Stimulated activated CD8-positive, alpha-beta memory T cell treated with anti-CD3 and anti-CD28 coated beads, Interleukin-7, amount 100 ng/mL, for 4 hours (primary cell): ENCODE results near the gene DALRD3.

Source experiments
- DNase-seq, 2 donors: peaks; one replicate each; pipeline ENCODE4 v3.0.0-alpha.2; 2020; ENCODE audit warnings: low read depth in 2 of 2

Gene DALRD3

GRCh38 chr3:48980295-48980694 is 38.1 kb downstream of the DALRD3 start:
- DNase-seq, result no peak

DNA sequence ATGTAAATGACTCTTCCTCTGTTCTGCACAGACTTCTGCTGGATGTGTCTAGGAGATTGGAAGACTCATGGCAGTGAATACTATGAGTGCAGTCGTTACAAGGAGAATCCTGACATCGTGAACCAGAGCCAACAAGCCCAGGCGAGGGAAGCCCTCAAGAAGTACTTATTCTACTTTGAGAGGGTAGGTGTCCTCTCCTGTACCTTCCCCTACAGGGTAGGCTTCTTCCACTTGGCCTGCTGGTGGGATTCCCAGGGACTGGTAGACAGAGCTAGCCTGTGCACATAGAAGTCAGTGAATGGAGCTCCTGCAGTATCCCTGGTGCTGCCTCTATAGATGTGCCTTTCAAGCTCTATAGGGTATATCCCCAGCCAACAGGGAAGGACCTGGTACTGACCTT is 38.9 kb downstream of the DALRD3 start:
- DNase-seq, result no peak

DNA sequence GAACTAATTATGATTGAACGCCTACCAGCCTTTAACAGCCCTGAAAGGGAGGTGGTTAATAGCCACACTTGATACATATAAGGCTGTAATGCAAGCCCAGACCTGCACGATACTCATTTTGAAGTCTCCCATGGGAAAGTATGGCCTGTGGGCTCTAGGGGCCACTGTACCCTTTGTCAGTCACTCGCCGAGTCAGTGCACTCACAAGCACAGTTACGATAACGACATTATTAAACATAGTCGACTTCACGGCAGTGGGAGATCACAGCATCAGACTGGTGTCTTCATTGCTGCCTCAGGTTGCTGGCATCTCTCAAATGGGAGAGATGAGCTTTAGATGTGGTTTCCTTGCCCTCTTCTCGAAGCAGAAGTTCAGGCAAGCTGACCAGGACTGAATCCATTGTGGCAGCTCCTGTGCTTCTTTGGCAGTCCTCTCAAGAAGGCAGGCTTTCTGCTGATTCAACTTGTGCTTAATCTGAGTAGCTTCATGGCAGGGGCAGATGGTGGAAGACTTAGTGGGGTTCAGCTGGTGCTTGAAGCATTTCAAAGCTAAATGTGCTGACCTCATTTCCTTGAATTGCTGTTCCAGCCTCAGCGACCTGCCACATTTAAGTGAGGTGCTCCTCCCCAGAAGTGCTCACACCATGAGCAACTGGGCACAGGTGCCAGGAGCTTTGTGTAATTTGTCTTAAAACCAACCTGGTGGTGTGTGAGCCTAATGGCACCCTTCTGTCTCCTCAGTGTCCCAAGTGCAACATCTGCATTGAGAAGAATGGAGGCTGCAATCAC is 44.1 kb downstream of the DALRD3 start:
- no peak for DNase-seq

DNA sequence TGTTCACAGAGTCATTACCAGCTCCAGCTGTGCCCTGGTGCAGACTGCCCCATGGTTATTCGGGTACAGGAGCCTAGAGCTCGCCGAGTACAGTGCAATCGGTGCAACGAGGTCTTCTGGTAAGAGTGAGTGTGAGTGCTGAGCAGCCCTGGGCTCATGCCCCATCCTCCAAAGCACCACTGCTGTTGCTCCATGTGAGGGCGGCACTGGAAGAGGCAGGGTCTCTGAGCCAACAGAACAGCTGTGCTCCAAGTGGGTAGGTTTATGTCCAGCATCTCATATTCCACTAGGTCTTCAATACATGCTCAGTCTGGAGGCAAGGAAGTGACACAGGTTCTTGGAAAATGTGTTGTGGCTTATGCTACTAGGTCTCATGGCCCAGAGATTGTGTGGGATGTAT is 47.8 kb downstream of the DALRD3 start:
- DNase-seq, result no peak

- DNase-seq, result peak in 1 of 2 donors; percentile 3
Observed at GRCh38 chr3:48966876-48967361, 51.5 kb downstream of the DALRD3 start.

DNA sequence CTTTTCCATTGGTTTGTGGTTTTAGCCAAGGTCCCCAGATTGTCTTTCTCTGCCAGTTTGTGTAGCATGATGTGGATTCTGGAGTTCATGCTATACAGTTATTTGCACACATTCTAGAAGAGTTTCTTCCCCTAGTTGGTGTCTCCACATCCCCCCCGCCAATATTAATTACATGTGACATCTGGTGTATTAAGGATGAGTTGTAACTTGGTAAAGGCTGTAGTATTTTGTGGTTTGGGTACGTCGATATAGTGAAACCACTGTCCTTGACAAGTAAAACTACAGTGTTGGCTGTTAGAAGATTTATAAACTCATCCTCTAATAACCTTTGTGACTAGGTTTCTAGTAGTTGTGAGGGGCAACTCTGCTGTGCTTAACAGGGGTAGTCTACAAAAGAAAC is 52.0 kb downstream of the DALRD3 start:
- no peak for DNase-seq
